Caki2 (cell line): ENCODE data around the gene SMAD9. TPM values are rescaled to one million over a fixed set of nuclear protein-coding genes. Genes with fewer than 3 reads are reported as not detected.

Experiments used
- DNase-seq: peaks from one replicate; pipeline ENCODE4 v3.0.0-alpha.2; 2015; ENCODE audit warnings: low read depth
- in situ Hi-C: cut with HindIII; loops from 2 replicates; pipeline ENCODE4 v1.10.0; 2016; ENCODE audit warnings: low sequenced_read_pairs, low pct_unique_long_range_greater_than_20kb, mixed read lengths
- total RNA-seq: library from RNA; depleted of rRNA; stranded (reverse); fragments of >200 nt; shearing (Covaris generic); gene quantifications from 2 replicates; pipeline ENCODE4 v1.2.3, GENCODE V29; 2014; ENCODE audit warnings: low replicate concordance

SMAD9 gene
- total RNA-seq, 1 experiment from 2014 or later: 0.64 TPM

DNA sequence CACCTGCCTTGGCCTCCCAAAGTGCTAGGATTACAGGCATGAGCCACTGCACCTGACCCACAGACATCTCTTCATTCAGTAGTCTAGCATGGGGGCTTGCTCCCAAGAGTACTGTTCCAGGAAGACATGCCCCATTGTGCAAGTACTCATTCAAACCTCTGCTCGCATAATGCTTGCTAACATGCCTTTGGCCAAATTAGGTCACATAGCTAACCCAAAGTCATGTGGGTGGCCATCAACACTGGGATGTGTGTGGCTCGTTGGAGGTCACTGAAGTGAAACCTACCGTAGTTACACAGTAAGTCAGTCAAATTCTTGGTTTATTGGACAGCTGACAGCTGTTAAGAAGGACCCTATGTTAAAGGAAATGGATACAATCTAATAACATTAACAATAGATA is 80.8 kb downstream of the SMAD9 start:
- in situ Hi-C loops: no loop called here
- peak; percentile 55 for DNase-seq

DNA sequence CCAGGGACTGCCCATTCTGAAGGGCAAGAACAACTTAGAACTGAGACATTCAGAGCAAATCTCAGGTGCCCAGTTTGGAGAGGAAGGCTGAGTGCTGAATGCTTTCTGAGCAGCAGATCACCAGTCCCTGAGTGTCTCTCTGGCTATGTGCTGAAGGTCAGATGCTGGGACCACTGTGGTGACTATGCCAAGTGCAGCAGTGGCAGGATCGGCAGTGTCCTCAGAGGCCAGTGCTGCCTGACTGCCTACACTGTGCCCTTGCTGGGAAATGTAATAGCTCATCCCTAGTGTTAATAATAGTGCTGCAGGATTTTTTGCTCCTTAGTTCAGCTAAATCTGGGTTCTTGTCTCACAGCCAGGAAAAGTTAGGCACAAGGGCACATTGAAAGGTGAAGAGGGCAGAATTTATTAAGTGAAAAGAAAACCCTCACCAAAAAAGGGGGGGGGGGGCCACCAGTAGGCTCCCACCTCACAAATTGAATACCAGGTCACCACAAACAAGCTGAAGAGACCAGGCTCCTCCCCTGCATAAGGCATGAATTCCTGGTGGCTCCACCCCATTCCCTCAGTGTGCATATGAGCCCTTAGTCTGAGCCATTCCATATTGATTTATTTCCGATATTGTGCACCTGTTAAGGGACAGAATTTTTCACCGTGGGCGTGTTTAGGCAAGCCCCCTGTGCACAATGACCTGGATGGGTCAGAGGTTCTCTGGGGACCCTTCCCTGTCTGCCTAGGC is 82.5 kb downstream of the SMAD9 start:
- no peak for DNase-seq
- in situ Hi-C loops: no loop called here

DNA sequence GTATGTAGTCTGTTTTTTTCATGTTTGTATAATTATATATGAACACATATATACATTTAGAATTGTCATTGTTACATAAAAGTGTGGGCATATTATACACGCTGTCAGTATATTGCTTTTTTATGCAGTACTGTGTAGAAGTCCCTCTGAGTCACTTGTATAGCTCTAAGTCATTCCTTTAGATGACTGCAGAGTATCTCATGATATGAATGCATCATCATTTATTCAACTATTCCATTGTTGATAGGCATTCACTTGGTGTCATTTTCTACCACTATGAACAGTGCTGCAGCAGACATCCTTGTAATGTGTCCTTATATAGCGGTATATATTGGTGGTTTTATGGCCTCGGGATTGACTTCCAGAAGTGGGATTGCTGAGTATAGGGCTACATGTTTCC is 85.7 kb downstream of the SMAD9 start:
- in situ Hi-C loops: no loop called here

DNA sequence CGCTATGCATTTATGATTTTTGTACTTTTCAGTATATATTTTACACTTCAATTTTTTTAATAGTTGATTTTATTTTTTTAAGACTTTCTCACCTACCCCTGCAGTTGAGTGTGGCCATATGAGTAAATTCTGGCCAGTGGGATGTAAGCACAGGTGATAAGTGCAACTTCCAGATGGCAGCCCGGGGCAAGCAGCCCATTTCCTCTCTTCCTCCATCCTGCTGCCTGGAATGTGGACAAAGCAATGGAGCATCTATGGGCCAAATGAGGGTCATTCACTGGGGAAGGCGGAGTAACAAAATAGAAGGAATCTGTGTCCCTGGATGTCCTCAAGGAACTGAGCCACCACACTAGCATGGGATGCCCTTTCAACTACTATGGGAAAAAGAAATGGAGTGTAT is 88.7 kb downstream of the SMAD9 start:
- DNase-seq: no peak
- in situ Hi-C loops: no loop called here

More for the DNA sequence above, 85.7 kb downstream of the SMAD9 start:
- peak; percentile 20 for DNase-seq

DNA sequence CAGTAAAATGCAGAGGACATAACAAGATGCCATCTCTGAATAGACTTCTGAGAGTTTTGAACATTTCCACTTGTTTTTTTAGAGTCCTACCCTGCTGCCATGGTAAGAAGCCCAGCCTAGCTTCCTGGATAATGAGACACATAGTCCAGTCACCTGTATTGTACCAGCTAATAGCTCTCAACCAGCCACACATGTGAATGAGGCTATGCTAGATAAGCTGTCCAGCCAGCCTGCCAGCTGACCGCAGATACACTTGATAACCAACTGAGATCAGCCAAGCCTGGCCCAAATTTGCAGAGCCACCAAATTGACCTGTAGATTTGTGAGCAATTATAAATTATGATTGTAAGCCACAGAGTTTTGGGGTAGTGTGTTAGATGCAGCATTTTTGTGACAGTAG is 90.3 kb downstream of the SMAD9 start:
- in situ Hi-C loops: no loop called here
- DNase-seq: no peak

DNA sequence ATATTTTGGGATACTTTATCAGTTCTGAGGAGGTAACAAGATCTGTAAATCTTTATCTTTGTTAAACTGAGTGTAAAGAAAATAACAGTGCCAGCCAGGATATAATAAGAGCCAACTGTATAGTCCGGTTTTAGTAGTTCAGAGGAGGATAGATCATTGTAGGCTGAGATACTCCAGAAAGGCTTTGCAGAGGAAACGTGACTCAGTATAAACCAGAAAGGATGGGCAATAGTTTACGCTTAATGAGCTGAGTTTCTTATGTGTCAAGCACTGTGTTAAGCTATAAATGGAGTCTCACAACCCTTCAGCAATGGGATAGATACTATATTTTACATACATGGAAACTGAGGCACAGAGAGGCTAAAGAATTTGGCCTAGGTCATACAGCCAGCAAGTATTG is 97.3 kb downstream of the SMAD9 start:
- DNase-seq: no peak
- in situ Hi-C loops: no loop called here

DNA sequence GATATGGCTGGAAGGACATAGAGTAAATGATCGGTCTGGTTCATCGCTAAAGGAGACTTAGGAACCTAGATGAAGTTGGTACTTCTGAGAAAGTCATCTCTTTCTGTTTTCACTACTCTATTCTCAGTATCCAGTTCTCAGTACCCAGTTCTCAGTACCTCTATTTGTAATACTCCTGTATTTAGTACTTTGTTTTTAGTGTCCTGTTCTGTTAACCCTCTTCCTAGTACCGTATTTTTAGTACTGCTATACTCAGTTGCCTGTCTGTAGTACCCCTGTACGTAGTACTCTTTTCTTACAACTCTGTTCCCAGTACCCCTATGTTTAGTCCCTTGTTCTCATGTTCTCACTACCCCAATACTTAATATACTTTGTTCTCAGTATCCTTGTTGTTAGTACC is 99.8 kb downstream of the SMAD9 start:
- DNase-seq: no peak
- in situ Hi-C loops: no loop called here

DNA sequence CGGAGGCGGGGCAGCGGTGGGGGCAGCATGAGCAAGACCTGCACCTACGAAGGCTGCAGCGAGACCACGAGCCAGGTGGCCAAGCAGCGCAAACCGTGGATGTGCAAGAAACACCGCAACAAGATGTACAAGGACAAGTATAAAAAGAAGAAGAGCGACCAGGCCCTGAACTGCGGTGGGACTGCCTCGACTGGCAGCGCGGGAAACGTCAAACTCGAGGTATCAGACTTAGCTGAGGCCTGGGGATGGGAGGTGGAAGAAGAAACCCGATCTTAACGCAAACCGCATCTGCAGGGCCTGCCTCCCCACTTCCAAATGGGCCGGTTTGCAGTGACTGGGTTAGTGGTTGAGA is 100.3 kb downstream of the SMAD9 start:
- DNase-seq: no peak
- in situ Hi-C loops: no loop called here

DNA sequence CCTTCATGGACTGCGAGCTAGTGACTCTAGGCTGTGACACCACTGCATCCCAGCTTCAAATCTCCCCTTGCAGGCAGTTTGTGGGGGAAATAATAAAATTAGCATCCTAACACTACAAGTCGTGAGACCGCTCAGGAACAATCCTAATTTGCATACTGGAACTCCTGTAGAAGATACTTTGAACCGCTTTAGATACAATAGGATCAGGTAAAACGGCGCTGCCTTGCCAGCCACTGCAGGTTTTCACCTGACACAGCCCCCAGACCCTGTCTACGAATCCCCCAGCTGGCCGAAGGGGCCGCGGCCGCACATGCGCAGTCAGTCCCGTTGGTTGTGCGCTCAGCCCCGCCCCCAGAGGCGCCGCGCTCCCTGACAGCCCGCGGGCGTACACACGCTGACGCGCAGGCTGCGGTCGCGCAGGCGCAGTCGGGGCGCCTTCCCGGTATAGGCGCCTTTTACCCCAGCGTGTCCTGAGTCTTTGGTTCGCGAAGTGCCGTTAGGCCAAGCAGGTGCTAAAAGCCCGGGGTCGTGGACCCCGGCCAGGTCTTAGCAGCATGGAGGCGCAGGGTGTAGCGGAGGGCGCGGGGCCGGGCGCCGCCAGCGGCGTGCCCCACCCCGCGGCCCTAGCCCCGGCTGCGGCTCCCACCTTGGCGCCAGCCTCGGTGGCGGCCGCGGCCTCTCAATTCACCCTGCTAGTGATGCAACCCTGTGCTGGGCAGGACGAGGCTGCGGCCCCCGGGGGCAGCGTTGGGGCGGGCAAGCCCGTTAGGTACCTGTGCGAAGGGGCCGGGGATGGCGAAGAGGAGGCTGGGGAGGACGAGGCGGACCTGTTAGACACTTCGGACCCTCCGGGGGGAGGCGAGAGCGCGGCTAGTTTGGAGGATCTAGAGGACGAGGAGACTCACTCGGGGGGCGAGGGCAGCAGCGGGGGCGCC is 101.0 kb downstream of the SMAD9 start, which contains the start of gene RFXAP:
Gene RFXAP, plus strand, starts transcription at position 419 of the 935 bp plus-strand sequence. Its CDS starts 136 bp downstream, at position 555.
- in situ Hi-C loops: no loop called here

DNA sequence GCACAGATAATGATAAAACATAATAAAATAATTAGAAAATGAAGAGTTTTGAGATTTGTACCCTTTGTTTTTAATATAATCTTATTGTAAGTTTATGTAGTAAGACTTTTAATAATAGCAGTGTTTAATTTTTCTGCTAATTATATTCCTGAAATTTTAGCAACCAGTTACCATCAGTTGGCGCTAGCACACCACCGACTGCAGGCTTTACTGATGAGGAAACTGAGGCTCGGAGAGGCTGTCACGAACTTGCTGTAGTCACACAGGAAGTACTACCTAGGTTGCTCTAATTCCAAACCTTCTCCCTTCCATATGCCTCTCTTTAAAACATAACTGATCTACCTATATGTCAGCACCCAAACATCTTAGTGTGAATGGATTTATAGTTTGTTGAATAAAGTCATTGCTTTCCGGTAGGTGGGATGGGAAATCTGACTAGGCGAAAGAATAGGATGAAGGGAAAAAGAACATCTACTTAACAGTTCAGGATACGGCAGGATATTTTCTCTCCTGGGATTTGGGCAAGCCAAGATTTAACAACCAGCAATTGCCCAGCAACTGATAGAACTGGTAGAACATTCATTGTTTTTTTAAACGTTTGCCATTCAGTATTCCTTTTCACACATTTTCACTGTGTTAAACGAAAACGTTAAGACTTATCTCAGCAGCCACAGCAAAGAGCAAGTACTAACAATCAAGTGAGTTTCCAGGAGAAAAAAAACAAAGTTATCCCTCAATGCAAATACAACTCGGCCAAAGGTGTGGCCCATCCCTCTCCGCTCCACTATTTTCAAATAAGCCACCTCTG is 101.8 kb downstream of the SMAD9 start:
- in situ Hi-C loops: no loop called here
- DNase-seq: no peak

More for the DNA sequence above, 101.0 kb downstream of the SMAD9 start, which contains the start of gene RFXAP:
- DNase-seq: peak; percentile 69

DNA sequence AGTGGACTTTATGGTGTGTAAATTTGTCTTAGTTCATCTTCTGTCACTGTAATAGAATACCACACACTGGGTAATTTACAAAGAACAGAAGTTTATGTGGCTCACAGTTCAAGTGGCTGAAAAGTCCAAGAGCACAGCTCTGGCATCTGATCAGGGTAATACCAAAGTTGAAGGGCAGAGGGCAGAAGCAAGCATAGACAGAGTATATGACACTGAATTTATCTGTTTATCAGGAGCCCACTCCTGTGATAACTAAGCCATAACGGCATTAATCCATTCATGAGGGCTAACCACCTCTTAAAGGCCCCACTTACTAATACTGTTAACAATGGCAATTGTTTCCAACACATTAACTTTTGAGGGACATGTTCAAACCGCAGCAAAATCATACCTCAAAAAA is 105.0 kb downstream of the SMAD9 start:
- DNase-seq: no peak
- in situ Hi-C loops: no loop called here

DNA sequence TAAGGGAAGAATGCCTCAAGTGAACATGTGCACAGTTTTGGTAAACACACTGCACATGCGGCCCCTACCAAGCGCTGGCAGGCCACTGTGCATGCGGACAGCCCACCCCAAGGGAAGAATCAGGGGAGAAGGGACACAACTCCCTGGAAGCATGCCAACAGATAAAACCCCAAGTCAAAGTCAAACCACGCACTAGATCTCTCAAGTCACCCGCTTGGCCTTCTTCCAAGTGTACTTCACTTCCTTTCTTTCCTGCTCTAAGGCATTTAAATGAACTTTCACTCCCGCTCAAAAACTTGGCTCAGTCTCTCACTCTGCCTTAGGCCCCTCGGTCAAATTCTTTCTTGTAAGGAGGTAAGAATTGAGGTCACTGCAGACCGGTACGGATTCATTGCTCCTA is 105.6 kb downstream of the SMAD9 start:
- no peak for DNase-seq
- in situ Hi-C loops: no loop called here

DNA sequence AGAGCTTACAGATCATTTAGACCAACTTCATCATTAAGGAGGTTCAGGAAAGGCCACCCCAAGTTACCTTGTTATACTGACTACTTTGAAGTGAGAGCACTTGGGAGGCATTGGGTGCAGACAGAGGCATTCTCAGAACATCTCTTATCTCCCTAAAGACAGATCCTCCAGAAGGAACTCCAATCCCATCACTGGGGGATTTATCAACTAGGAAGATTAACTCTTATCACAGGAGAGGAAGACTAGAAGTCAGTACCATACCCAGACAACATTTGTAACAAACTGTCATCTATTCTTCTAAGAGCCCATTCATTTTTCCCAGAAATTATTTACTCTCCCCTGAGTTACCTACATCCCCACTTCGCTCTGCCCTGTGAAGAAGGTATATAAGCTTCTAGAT is 106.8 kb downstream of the SMAD9 start:
- in situ Hi-C loops: no loop called here

DNA sequence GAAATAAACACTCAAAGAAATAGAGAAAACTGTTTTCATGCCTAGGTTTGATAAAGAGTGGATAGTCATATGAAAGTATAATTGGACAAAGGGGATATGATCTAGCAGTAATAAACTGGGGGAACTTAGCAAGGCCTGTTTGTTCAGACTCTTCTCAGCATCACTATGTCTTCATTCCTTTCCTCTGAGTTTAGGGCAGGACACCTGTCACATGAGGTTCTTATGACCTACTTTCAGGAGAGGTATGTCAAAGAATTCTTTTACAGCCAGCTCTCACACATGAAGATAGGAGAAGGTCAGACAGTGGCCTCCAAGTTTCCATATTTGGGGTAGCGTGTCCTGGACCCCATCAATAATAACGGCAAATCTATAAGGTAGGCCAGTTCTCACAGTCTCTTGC is 112.4 kb downstream of the SMAD9 start:
- no peak for DNase-seq
- in situ Hi-C loops: no loop called here

More for the DNA sequence above, 106.8 kb downstream of the SMAD9 start:
- DNase-seq: no peak

DNA sequence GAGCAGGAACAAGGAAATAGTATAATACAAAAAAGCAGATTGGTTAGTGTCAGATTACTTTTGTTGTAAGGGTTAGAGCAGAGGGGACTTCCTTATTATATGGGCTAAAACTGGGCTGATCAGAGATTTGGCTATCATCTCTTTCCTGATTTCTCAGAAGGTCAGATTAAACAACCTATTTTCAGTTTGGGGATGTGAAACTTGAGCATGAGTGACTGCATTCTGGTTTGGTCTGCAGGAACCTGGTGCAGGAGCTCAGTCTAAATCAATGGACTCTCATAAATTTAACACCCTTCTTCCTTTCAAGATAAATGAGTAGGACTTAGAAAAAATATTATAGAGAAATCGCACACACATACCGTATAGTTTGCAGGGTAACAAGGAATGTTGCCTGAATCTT is 113.9 kb downstream of the SMAD9 start:
- in situ Hi-C loops: no loop called here
- no peak for DNase-seq

DNA sequence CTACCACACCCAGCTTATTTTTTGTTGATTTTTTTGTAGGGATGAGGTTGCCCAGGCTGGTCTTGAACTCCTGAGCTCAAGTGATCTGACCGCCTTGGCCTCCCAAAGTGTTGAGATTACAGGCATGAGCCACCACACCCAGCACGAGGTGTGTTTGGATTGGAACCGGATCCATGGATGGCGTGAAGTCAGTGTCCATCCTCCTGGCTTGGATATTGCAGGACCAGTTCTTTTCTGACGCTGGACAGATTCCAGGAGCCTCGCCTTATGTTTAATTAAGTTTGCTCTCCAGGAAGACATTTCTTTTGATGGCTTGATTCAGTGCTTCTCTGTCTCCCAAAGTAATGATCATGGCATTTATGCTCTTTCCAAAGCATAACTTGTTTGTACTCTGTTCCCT is 115.5 kb downstream of the SMAD9 start:
- no peak for DNase-seq
- in situ Hi-C loops: no loop called here

DNA sequence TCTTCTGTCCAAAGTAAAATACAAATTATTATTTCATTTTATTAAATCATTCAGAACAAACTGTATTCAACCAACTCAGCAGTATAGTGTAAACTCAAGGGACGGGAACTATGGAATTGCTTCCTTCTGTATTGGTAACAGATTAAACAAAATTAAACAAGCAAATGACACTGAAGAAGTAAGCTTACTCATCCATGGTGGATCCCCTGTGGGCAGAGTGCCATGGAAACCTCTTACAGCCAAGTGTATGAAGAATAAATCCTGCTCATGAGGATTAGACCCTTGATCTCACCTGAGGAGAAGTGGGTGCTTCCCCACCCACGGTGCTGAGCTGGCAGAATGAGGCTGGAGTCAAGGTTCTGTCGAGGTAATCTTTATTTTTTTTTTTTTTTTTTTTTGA is 119.0 kb downstream of the SMAD9 start:
- peak; percentile 70 for DNase-seq
- in situ Hi-C loops: no loop called here

DNA sequence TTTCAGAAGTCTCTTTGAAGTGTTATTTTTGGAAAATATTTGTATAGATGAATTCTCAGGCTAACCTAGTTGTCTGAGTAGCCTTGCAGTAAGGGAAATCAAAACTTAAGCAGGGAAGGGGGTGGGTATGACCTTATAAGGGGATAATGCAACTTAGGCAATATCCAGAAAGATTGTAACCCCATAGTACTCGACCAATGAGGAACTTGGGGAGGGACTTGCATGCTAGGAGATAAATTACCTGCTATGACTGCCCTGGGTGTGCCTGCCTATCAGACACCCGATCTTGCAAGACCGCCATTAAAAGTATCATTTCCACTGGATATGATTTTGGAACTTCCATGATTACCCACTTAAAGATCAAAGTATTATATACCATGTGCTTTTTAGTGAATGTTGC is 124.0 kb downstream of the SMAD9 start:
- in situ Hi-C loops: no loop called here

DNA sequence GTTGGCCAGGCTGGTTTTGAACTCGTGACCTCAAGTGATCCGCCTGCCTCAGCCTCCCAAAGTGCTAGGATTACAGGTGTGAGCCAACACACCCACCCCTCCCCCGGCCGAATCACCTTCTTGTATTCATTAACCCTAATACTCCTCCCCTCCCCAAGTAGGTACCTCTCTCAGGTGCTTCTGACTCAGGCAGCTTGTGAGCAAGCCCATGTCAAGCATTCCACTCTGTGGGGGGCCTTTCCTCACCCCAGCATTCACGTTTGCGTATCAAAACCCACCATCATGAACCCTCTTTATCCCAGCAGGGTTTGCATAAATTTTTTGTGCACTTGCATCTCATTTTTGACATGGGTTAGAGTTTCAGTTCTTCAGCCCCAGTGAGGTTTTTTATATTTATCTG is 124.6 kb downstream of the SMAD9 start:
- in situ Hi-C loops: no loop called here
- no peak for DNase-seq

More for the DNA sequence above, 124.0 kb downstream of the SMAD9 start:
- DNase-seq: no peak
